NCI-H748 (cell line): ENCODE results near the gene PRRT3.
A peak's percentile ranks its signal among the peaks of the same experiment; 100 is the strongest.

ENCODE experiments used
- DNase-seq: peaks from one replicate; lab custom pipeline; 2025; ENCODE audit not compliant: unreplicated experiment; lab: John Stamatoyannopoulos, UW

Gene PRRT3

DNA sequence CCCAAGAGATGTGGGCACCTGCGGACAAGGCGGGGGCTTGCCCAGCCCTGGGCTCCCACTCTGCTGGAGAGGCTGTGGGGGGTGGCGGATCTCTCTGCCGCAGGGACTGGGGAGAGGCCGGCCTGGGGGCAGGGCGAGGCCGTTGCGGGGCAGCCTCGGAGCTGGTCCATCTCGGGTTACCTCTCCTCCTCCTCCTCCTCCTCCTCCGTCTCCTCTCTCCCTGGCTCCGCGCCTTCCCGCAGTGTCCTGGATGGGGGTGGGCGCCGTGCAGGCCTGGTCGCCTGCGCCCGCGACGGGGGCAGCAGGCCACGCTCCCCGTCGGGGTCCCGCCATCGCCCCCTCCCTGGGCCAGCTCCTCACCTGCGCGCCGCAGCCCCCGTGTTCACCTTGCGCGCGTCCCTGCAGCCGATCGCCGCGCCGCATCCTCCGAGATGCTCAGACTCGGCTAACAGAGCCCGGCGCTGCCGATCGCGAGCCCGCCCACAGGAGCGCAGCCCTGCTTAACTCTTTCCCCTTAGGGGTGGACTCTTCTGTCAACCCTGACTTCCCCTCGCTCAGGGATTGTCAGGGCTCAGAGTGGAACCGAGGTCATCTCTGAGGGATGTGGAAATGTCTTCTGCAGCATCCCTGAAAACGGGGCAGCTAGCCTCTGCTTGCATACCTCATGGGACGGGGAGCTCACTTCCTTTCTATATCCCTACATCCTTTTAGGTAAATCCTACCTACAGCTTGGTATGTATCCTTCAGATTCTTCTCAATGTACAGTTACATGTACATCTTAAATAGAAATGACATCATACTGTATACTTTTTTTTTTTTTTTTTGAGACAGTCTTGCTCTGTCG is at the start of gene PRRT3:
PRRT3 (minus strand) TSS at position 447 of the 844 bp plus-strand sequence. CDS start 2,293 bp downstream, outside the sequence.
- DNase-seq = peak; percentile 67

DNA sequence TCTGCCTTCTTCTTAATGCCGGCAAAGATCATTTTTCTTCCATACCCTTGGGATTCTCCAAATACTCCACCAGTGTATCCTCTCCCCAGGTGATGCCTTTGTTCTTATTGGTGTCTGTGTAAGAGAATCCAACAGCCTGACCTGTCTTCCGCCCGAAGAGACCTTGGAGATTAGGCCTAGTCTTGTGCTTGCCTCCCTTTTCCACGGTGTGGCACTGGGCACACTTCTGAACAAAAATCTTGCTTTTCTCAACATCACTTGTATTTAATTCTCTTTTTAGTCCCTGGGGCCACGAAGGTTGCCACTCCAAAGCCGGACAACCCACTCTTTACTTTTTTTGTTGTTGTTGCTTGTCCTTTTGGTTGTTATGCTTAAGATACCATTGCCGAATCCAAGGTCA is 48.5 kb upstream of the PRRT3 start:
- DNase-seq = no peak

DNA sequence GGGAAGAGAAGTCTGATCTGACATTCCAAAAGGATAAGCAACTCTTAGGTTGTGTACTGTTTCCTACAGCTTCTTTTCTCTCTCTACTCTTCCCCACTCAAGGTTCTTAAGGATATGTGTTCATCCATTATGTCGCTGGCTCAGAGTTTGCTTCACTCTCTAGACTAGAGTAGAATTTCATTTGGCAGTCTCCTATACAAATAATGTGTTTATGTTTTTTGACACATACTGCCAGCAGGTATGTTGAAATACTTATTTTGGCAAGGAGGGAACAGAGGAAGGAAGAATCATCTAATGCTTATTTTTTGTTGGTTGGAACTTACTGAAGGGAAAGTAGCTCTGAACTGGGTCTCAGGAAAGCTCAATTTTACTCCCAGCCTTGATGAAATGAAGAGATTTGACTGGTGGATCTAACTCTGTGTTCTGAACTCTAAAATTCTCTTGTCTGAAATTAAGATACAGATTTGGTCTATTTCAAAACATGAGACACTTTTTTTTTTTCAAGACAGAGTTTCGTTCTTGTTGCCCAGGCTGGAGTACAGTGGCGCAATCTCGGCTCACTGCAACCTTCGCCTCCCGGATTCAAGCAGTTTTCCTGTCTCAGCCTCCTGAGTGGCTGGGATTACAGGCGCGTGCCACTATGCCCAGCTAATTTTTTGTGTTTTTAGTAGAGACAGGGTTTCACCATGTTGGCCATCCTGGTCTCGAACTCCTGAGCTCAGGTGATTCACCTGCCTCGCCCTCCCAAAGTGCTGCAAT is 42.1 kb upstream of the PRRT3 start:
- no peak for DNase-seq

DNA sequence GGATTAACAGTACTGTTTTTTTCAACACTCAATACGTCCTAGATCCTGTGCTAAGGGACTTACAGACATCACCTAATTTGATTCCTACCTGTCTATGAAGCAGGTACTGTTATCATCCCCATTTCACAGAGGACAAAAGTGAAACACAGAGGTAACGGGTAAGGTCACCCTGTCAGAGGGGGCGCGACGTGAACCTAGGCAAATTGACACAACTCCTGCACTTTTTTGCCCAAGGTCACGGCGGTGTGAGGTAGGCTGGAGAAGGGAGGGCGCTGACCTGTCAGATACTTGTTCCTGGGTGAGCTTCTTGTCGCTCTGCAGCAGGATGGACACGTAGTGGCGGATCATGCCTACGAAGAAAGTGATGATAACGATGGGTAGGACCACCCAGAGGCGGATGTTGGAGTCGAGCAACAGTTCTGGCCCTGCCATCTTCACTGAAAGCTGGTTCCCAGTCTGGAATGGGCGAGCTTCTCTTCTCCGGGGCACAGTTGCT is 34.1 kb upstream of the PRRT3 start:
- DNase-seq = no peak

DNA sequence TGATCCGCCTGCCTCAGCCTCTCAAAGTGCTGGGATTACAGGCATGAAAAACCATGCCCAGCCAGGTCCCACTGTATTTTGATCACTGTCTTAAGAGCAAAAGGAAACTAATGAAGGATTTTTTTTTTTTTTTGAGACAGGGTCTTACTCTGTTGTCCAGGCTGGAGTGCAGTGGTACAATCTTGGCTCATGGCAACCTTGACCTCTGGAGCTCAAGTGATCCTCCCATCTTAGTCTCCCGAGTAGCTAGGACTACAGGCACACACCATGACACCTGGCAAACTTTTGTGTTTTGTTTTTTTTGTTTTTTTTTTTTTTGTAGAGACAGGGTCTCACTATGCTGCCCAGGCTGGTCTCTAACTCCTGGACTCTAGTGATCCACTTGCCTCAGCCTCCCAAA is 28.0 kb upstream of the PRRT3 start:
- DNase-seq = no peak

DNA sequence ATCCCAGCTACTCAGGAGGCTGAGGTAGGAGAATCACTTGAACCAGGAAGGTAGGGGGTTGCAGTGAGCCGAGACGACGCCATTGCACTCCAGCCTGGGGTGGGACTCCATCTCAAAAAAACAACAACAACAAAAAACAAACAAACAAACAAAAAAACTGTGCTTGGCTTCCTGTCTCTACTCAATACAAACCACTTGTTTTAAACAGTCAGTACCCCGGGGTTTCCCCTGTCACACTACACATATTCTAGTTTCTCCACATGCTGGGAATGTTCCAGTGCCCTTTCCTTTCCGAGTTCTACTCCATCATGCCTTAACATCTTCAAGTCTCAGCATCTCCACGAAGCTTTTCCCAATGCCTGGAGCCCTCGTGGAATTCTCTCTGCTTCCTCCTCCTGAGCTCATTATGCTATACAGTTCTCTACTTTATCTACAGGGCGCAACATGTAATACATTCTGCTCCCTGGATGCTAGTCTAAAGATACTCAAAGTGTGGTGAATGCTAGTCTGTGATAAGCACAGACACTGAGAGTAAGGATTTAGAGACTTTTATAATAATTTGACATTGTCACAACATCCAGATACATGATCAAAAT is 26.6 kb upstream of the PRRT3 start:
- no peak for DNase-seq

DNA sequence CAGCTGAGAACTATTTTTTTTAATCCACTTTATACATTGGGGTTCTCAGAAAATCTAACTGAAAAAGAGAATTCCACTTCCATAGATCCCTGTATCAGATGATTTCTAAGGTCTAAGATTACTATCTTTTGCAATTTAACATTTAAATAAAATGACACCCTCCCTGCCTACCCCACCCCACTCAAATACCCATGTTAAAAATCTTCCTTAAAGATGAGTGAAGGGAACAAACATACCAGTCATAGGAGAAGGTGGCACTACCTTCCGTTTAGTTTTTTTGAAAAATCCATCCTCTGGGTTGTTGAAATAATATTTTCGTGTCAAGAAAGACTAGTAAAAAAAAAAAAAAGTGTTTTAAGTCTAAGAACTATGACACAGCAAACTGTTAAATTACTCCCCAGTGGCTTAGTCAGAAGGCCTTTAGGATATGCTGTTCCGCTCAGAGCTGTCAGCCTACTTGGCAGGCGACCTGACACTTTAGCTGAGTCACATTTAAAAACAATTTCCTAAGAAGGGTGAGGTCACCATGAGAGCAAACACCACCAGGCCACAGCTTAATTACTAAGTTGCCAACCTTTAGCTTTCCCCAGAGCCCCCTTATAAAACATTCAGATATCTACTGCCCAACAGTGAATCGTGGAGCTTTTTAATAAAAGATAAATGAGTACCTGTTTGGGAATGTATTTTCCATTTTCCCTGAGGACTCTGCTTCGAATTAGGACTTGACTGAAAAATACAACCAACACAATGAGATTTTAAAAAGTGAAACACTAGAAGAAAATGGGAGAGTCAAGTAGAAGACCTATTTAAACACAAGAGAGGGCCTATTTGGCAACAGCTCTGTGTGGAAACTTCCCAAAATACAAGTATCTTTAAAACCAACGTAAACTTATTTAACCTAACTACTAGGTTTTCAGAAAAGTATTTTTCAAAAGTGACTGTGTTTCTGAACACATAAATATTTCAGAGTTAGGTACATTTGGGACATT is 24.8 kb upstream of the PRRT3 start:
- no peak for DNase-seq

DNA sequence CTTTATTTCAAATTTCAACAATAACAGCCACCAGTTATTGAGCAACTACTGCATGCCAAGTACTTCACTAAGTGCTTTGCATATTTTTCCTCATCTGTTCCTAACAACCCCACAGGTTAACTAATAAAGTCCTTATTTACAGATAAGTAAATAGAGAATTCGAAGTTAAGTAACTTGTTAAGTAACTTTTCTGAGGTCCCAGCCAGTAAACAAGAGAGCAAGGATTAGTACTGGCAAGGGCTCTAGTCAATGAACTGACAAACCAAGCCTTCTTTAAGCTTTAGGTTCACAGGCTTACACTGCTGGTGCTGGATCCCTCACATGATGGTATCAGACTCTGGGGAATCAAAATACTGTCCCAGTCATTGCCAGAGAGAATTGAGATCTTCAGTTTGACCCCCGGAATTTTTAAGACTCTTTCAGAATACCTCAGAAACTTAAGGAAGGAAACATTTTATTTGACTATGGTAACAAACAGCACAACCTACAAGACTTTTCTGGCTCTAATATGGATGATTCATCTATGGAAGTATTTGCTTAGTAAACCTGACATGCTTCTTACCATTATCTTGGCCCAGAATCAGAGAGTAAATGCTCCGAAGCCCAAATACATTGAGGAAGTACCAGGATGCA is 17.9 kb upstream of the PRRT3 start:
- no peak for DNase-seq

DNA sequence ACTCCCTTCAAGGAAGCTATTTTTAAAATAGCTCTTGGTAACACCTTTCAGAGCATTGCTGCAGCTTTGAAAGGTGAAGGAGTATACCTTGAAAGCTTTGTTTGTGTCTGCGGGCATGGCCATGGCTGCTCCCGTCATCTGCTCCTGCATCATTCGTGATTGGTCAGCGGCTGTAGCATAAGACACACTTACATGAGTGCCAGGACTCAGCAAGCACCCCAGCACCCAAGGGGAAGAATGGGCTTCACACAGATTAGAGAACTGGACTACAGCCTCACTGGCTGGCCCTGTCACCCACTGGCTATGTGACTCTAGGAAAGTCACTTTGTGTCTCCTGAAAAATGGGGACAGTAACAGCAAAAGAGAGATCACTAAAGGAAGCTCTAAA is 17.4 kb upstream of the PRRT3 start:
- no peak for DNase-seq

DNA sequence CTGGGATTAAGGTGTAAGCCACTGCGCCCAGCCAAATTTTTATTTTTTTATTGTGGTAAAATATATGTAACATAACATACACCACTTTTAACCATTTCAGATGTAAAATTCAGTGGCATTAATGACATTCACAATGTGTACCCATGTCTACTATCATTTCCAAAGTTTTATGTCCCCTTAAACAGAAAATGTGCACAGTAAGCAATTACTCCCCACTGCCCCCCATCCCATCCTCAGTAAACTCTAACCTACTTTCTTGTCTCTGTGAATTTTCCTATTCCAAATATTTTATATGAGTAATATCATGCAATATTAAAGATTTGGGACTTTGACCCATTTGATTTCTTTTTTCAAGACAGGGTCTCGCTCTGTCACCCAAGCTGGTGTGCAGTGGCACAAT is 14.6 kb upstream of the PRRT3 start:
- no peak for DNase-seq

DNA sequence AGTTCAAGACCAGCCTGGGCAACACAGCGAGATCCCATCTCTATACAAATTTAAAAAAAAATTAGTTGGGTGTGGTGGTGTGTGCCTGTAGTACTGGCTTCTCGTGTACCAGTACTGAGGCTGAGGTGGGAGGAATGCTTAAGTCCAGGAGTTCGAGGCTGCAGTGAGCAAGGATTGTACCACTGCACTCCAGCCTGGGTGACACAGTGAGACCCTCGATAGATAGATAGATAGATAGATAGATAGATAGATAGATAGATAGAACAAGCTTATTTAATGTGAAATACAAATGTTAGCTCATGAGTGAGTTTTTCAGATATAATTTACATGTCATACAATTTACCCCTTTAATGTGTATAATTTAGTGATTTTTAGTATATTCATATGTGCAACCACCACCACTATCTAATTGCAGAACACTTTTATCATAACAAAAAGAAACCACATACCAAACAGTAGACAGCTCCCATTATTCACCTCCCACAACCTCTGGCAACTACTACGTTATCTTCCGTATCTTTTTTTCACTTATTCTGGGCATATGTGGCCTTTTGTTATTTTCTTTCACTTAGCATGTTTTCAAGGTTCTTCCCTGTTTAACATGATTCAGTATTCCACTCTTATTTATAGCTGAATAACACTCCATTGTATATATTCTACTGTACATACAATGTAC is 13.1 kb upstream of the PRRT3 start:
- DNase-seq = no peak

DNA sequence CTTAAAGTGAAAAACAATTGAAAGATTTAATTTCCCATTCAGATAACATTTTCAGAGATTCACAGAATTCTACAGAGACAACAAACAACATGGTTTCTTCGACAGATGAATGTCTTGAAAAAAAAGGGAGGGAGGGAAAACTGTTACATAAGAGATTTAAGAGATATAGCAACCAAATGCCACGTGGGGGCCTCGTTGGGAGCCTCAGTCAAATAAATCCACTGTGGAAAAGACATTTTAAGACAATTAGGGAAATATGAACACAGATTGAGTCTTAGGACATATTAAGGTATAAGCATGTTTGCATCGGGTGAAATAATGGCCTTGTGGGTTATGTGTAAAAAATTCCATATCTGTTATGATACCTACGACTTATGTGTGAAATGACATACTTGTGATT is 5.0 kb upstream of the PRRT3 start:
- DNase-seq = no peak

DNA sequence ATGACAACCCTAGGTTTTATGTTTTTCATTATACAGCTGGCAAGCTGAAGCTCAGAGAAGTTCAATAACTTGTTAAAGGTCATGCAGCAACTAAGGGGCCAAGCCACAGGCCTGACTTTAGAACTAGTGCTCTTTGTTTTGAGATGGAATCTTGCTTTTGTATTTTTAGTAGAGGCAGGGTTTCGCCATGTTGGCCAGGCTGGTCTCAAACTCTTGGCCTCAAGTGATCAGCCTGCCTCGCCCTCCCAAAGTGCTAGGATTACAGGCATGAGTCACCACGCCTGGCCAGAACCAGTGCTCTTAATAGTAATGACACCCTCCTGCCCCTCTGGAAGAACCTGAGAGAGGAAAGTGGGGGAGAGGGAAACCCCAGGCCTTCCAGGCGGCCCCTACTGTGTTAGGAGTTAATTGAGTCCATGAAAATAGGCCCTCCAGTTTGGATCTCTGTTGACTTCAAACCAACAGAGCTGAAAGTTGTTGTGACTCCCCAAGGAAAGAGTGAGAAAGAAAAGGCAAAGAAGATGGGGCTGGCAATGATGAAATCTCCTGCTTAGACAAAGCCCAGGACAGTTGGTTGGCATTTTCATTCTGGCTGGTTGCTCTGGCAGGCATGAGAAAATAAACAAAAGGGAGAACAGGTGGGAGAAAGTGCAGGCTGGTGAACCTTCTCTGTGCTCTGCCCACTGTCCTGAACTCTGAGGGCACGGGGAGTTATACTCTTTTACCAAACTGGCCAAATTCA is 3.6 kb upstream of the PRRT3 start:
- DNase-seq = no peak

DNA sequence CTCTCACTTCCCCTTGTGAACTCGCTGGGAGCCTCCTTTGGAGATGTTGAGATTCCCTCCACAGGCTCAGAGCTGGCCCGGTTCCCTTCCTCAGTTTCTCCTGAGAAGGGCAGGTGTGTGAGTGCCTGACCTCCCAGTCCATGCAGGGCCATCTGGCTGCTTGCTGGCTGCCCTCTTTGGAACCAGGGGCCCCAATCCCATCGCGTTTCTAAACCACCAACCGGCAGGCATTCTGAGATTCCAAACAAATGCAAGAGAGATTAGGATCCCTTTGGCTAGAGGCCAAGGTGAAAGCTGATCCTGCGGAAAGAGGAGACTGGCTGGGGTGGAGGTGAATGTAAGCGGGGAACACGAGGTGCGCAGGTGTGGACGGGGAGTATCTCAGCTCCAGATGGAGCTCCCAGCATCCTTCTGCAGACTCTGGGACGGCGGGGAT is 2.9 kb upstream of the PRRT3 start:
- peak; percentile 74 for DNase-seq

DNA sequence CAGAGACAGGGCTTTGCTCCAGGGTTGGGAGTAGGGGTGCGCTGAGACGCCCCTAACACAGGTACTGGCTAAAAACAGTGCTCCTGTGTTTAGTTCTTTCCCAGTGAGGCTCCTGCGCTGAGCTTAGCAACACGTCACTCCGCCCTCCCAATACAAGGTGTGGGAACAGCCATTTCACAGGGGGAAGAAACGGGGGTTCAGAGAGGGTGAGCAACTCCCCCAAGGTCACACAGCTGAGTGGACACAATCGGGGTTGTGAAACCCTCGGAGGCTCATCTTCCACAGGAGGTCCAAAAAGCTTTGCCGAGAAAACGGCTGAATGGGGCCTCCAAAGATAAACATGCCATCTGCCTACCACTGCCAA is 628 bp downstream of the PRRT3 start:
- no peak for DNase-seq

DNA sequence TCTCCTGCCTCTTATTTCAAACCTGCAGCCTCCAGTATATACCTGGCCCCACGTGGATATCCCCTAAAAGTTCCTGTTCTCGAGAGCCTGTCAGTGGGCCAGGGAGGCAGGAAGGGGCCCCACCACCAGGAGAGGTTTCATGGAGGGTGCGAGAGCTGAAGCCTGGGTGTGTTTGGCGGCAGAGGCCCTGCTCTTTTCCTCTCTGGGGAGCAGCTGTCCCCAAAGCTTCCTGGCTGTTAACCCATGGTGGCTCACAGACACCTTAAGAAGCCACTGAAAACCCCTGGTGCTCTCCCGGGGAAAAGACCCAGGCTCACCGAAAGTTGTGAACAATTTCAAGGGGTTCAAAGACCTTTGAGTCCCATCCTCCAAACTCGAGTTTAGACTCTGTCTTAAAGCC is 1.1 kb downstream of the PRRT3 start:
- no peak for DNase-seq

DNA sequence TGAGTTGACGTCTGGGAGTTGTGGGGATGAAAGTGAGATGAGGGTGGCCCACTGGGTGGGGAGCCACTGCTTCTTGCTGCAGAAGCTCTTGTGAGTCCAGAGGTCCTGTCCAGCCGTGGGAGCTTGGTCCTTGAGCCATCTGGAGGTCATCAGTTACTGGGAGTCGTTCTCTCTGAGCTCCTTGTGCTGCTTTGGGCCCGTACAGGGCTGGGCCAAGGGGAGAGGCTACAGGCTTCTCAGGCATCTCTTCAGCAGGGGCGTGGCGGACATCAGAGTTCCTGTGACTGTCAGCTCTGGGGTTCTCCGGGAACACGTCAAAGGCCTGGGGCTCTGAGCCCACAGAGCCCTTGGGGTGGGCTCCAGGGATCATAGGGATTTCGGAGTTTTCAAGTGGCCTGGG is 2.6 kb downstream of the PRRT3 start:
- DNase-seq = no peak

DNA sequence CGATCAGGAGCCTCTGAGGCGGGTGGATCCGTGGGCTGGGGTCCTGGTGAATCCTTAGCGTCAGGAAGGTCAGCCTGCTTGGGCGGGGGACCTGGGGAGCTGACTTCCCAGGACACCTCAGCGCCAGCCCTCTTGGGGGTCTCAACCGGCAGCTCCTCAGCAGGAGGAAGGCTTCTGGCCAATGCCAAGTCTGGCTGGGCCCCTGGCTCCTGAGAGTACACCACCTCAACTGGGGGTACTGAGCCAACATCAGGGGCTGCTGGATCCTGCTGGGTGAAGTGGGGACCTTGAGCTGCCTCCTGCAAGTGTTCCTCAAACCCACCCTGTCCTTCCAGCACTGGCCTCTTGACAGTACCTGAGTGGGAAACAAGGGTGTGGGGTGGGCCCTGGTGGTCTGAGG is 3.1 kb downstream of the PRRT3 start:
- DNase-seq = no peak

DNA sequence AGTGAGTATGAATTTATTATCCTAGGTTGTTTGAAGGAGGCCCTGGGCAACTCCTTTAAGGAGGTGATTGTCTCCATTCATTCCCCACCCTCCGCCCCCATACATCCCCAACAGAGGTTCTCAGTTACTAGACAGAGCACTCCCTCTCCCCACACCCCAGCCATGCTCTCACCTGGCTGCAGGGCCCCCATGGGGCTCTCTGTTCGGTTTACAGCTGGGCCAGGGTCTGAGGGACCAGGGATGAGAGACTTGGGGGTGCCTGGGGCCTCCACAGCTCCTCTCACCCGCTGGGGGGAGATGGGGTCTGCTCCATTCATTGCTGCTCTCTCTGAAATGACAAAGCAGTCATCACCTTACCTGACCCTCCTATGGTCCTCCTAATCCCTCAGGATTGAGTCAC is 3.6 kb downstream of the PRRT3 start:
- DNase-seq = no peak
